ENCODE data around the gene PATJ.
A peak's percentile ranks its signal among the peaks of the same experiment; 100 is the strongest.
"Not testable (repeated sequence)": the region's sequence is repeated elsewhere in the genome, so short reads cannot be mapped to it uniquely, and the experiment has no call there.

Gene PATJ, protein sequence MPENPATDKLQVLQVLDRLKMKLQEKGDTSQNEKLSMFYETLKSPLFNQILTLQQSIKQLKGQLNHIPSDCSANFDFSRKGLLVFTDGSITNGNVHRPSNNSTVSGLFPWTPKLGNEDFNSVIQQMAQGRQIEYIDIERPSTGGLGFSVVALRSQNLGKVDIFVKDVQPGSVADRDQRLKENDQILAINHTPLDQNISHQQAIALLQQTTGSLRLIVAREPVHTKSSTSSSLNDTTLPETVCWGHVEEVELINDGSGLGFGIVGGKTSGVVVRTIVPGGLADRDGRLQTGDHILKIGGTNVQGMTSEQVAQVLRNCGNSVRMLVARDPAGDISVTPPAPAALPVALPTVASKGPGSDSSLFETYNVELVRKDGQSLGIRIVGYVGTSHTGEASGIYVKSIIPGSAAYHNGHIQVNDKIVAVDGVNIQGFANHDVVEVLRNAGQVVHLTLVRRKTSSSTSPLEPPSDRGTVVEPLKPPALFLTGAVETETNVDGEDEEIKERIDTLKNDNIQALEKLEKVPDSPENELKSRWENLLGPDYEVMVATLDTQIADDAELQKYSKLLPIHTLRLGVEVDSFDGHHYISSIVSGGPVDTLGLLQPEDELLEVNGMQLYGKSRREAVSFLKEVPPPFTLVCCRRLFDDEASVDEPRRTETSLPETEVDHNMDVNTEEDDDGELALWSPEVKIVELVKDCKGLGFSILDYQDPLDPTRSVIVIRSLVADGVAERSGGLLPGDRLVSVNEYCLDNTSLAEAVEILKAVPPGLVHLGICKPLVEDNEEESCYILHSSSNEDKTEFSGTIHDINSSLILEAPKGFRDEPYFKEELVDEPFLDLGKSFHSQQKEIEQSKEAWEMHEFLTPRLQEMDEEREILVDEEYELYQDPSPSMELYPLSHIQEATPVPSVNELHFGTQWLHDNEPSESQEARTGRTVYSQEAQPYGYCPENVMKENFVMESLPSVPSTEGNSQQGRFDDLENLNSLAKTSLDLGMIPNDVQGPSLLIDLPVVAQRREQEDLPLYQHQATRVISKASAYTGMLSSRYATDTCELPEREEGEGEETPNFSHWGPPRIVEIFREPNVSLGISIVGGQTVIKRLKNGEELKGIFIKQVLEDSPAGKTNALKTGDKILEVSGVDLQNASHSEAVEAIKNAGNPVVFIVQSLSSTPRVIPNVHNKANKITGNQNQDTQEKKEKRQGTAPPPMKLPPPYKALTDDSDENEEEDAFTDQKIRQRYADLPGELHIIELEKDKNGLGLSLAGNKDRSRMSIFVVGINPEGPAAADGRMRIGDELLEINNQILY (N-terminal part only)

DNA sequence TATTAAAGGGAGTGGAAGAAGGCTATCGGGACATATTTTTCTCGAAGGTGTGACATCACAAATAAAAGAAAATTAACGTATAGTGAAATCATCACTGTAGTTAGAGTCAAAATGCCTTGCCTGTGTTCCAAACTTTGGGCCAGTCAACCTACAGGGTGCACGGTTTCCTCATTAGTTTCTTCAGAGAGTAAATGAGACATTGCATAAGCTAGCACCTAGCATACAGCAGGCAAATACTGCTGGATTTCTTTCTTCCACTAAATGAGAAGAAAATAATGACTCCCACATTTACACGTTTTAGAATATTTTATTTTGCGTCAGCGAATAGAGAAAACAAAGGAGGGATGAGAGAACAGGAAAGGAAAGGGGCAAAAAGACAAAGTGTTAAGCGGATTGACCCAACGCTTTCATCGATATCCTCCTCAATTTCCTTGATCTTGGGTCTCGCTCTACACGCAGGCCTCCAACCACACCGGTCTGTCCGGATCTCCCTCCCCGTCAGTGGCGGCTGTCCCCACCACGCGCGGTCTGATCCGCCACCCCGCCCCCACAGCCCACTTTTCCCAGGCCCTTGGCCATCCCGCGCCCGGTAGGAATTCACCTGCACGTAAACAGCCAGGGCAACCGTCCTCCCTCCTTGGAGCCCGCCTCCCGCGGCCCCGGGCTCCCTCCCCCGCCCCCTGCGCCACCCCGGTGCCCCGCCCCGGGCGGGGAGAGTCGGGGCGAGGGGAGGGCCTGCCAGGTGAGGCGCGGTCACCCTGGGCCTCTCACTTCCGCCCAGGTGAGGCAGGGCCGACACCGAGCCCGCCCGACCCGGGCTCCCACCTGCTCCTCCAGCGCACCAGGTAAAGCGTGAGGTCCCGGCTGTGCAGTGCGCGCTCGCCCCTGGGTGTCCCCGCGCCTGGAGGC, at the start of gene PATJ:
Gene PATJ (plus strand): TSS at position 770 of the 909 bp plus-strand sequence. CDS start 20,413 bp downstream, outside the sequence.
- DNase-seq (ENCODE audit: low read depth) = peak; percentile 5
- H3K4me3 ChIP-seq (ENCODE audit: low read depth, low read length) = peak within 1 kb of the TSS; percentile 66
- TF ChIP-seq, protein P1, sequence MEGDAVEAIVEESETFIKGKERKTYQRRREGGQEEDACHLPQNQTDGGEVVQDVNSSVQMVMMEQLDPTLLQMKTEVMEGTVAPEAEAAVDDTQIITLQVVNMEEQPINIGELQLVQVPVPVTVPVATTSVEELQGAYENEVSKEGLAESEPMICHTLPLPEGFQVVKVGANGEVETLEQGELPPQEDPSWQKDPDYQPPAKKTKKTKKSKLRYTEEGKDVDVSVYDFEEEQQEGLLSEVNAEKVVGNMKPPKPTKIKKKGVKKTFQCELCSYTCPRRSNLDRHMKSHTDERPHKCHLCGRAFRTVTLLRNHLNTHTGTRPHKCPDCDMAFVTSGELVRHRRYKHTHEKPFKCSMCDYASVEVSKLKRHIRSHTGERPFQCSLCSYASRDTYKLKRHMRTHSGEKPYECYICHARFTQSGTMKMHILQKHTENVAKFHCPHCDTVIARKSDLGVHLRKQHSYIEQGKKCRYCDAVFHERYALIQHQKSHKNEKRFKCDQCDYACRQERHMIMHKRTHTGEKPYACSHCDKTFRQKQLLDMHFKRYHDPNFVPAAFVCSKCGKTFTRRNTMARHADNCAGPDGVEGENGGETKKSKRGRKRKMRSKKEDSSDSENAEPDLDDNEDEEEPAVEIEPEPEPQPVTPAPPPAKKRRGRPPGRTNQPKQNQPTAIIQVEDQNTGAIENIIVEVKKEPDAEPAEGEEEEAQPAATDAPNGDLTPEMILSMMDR (conservative IDR thresholded peaks at IDR 0.05; ENCODE audit: low read depth, low read length) = no peak

DNA sequence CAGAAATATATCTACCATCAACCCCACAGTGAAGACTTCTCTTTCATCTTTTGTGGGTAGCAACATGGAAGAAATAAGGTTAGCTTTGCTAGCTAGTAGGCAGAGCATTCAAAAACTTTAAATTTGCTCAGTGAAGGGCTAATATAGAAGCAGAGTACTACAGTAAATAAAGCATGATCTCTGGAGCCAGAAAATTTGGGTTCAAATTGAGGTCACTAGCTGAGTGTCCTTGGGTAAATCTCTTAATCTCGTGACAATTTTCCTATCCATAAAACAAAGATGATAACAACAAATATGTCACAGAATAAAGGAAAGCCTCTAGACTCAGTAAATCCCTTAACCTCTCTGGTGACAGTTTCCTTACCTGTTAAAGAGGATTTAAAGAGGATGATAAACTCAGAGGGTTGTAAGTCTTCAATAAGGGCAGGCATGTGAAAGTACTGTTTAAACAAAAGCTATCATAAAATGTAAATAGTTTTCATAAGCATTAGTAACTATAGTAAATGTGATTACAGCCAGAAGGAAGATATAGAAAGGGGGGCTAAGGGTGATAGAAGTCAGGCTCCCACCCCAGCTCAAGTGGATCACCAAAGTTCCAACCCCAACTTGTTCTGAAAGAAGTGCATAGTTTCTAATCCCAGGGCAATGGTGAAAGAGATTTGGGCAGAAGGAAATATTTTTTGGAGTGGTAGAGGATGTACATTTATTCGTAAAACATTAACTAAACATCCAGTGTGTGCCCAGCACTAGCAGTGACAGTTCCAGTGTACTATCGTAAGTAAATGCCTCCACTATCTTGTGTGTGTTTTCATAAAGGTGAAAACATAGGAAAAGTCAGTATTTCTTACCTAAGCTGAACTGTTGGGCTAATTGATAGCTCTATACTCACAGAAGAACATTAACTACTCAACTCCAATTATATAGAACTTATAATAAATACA, 42.1 kb upstream of the PATJ start:
- H3K4me3 ChIP-seq (ENCODE audit: low read depth, low read length) = no peak overlapping the region
- peak; percentile 11 for DNase-seq (ENCODE audit: low read depth)
- TF ChIP-seq, protein P1 (conservative IDR thresholded peaks at IDR 0.05; ENCODE audit: low read depth, low read length) = no peak

DNA sequence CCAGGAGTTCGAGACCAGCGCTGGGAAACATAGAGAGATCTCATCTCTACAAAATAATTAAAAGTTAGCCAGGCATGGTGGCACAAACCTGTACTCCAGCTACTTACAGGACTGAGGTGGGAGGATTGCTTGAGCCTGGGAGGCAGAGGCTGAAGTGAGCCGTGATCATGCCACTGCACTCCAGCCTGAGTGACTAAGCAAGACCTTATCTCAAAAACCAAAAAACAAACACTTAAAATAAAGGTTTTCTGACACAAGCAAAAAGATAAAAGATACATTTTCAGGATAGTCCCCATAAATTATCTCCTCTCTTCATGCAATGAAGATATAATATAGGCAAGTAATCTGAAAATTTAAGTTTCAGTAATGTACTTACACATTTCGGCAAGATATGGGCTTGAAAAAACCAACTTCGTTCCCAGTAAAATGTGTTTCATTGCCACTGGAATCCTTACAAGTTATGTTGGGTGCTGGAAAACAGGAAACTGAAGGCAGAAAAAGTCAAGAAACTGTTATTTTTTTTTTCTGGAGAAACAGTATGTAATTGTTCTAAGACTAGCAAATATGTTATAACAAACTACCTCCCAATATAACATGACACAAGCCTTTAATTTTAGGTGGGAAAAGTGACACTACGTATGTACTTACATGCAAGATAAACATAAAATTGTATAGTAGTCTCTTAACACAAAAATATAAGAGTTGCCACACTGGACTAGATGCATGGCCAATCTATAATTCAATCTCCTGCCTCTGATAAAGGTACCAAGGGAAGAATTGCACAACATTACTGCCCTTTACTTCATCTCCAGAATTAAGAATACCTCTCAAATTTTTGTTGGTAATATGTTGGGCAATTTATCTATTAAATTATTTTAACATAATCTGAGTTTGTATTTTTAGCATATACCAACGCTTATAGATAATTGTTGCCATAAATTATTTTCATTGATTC, 33.0 kb upstream of the PATJ start:
- DNase-seq (ENCODE audit: low read depth) = peak; percentile 51
- TF ChIP-seq, protein P1 (conservative IDR thresholded peaks at IDR 0.05; ENCODE audit: low read depth, low read length) = no peak
- no peak overlapping the region for H3K4me3 ChIP-seq (ENCODE audit: low read depth, low read length)

DNA sequence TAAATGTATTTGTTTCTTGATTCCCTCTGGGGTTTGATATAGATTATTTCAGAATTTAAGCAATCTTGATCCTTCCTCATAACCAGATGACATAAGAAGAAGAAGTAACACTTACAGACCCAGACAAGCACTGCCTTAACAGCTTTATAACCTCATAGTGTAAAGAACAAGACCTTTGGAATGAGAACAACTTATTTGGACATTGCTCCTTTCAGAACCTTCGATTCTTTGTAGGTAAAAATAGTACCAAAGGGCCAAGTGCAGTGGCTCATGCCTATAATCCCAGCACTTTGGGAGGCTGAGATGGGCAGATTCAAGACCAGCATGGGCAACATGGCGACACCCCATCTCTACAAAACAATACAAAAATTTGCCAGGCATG, 32.4 kb upstream of the PATJ start:
- TF ChIP-seq, protein P1 (conservative IDR thresholded peaks at IDR 0.05; ENCODE audit: low read depth, low read length) = no peak
- no peak overlapping the region for H3K4me3 ChIP-seq (ENCODE audit: low read depth, low read length)
- no peak for DNase-seq (ENCODE audit: low read depth)

DNA sequence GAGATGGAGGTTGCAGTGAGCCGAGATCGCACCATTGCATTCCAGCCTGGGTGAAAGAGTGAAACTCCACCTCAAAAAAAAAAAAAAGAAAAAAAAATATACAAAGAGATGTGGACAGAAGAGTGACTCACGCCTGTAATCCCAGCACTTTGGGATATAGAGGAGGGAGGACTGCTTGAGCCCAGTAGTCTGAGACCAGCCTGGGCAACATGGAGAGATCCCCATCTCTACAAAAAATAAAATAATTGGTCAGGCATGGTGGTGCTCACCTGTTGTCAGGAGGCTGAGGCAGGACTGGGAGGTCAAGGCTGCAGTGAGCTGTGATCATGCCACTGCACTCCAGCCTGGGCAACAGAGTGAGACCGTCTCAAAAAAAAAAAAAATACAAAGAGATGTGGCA, 31.0 kb upstream of the PATJ start:
- DNase-seq (ENCODE audit: low read depth) = peak; percentile 73
- not testable (repeated sequence) for H3K4me3 ChIP-seq (ENCODE audit: low read depth, low read length)

Measured in choroid plexus epithelial cell (primary cell).